A549 treated with ZK216348 at 1 μM for 4 hours (cell line): Measurements from ENCODE around the gene SRP68. TPM values are rescaled to one million over a fixed set of nuclear protein-coding genes. Genes with fewer than 3 reads are reported as not detected.

Experiments
- total RNA-seq: library from RNA; stranded (reverse); fragments of 200-300 nt; extraction: Qiagen RNA extraction; gene quantifications from 5 replicates; pipeline ENCODE4 v1.2.3, GENCODE V29; 2022; ENCODE audit warnings: low read depth

SRP68 gene
- 74.3 to 88.7 TPM (median 83.4 TPM) in 5 replicates for total RNA-seq

DNA sequence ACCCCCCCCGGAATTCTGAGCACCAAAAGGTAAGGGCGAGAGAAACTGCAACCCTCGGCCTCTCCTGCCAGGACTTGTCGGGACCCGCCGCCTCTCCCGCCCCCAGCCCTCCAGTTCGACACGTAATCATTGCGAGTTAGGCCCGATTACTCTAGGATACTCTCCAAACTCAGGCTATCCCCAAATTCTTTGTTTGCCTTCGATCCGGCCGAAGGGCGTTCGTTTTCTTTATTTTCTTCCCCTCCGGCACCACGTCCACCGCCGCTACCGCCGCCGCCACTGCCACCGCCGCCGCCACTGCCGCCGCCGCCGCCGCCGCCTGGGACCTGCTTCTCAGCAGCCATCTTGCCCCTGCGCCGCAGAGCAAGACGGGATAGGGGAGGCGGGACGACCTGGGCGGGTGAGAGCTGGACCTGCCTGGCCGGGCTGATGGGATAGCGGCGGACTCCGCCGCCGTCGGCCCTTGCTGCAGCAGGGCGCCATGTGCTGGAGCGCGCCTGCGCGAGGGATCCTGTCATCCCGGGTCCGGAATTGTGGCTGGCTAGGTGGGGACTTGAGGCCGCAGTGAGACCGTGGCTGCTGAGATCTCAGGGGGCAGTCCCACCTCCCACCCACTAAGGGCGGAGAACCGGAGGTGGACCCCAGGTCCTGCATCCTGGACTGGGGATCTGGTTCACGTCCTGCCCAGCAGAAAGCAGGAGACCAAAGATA, at the start of gene SRP68:
TSS of gene SRP68 (minus strand) at position 370 of the 711 bp plus-strand sequence. CDS start at position 344, 26 bp downstream.

DNA sequence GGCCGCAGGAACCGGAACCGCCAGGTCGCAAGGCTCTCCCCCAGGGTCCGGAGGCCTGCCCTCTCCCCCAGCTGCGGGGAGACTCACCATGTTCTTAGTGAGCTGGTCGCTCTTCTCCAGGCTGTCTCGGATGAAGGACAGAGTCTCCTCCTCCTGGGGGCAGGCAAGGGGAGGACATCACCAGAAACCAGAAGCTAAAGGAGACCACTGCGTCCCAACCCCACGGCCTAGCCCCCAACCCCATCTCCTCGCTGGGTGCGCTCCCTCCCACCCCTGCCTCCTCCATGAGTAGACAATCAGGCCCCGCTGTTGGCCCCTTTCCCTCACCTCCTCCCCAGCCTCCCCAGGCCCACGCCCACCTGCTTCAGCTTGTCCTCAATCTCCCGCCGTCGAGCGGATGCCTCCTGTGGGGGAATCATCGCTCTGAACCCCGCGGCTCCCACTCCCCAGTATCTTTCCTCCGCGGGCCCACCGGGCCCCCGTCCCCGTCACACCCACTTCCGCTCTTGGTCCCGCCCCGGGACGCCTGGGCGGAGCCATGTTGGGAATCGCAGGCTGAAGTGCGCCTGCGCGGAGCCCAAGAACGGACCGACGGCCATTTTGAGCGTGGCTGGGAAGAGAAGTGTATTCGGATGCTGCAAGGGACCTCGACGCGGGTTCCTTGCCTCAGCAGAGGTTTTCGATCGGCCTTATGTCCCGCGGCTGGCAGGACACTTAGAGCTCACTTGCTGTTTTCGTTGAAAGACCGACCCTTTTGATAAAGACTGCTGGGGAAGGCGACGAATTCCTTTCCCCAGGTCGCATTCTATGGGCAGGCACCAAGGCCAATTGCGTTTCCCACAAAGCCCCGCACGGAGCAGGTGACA, 31.2 kb upstream of the SRP68 start, which contains the start of gene EXOC7:
TSS of gene EXOC7 (minus strand) at position 514 of the 866 bp plus-strand sequence. CDS start at position 419, 95 bp downstream.

DNA sequence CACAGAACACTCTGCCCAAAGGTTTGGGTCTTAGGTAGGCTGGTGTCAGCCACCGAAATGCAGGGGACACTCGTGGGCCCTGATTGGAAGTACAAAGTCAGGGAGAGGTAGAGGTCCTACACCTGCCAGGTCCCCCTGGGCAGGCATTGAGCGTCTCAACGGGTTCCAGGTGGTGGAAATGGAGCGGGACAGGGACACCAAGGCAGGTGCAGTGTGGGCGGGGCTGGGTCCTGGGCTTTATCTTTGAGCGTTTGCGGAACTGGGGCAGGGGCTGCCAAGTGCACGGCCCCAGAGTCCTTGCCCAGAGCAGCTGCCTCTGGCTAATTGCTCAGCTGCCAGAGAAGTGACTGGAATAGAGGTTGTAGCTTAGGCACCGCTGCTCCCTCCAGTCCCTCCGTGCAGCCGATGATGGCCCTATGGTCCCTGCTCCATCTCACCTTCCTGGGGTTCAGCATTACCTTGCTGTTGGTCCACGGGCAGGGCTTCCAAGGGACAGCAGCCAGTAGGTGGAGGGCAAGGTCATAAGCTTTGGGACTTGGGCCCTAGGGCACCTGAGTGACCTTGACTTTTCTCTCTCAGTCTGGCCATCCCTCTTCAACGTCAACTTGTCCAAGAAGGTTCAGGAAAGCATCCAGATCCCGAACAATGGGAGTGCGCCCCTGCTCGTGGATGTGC, 6.7 kb upstream of the SRP68 start, which contains the start of gene ZACN:
TSS of gene ZACN (plus strand) at position 323 of the 675 bp plus-strand sequence. CDS start at position 406, 83 bp downstream.

GRCh38 chr17:76074390-76075363, 2.4 kb upstream of the SRP68 start, which contains the start of gene GALR2:
TSS of gene GALR2 (plus strand) at chr17:76074781. CDS start at chr17:76074884, 103 bp downstream.

GRCh38 chr17:76027159-76027839, 45.0 kb downstream of the SRP68 start, which contains the start of gene EVPL:
TSS of gene EVPL (minus strand) at chr17:76027306. CDS start at chr17:76027198, 108 bp downstream.

DNA sequence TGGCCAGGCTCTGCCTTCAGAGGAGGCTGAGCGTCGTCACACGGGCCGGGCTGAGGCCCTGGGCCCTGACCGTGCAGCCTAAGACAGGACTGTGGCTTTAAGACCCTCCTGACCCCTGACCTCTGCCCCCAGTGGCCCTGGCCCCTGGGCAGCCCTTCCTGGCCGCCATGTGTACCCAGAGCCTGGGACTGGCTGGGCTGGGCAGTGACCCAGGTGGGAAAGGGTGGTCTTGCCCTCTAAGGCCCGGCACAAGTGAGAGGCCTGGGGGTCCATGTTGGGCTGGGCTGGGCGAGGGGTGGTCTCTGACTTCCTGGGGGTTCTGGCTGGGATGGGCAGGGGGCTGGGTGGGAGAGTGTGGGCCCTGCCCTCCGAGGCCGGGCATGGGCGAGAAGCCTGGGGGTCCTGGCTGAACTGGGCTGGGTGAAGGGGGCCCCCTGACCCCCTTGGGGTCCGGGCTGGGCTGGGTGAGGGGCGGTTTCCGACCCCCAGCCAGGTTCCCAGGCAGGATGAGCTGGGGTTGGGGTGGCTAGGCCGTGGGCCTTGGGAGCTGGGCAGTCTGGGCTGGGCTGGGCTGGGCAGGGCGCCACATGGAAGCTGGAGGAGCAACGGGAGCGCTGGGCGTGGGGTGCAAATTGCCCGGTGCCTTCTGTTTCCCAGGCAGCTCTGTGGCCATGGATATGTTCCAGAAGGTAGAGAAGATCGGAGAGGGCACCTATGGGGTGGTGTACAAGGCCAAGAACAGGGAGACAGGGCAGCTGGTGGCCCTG, 71.4 kb downstream of the SRP68 start, which contains the start of gene CDK3:
TSS of gene CDK3 (plus strand) at position 101 of the 767 bp plus-strand sequence. CDS start at position 672, 571 bp downstream.

Other genes with a start within 250 kb of the SRP68 start
- 3.3 to 7.1 TPM (median 5.1 TPM) in 5 replicates for gene UNC13D, start 228.1 kb downstream of the SRP68 start, total RNA-seq
- gene WBP2, start 217.2 kb downstream of the SRP68 start, total RNA-seq: 87.3 to 112 TPM (median 92.7 TPM) in 5 replicates
- gene TRIM47, start 193.9 kb downstream of the SRP68 start, total RNA-seq: 117 to 177 TPM (median 163 TPM) in 5 replicates
- 25.7 to 47.8 TPM (median 39.1 TPM) in 5 replicates for gene TRIM65, start 175.6 kb downstream of the SRP68 start, total RNA-seq
- gene MRPL38, start 167.6 kb downstream of the SRP68 start, total RNA-seq: 79.6 to 127 TPM (median 121 TPM) in 5 replicates
- 3.1 to 12.6 TPM (median 8.6 TPM) in 5 replicates for gene FBF1, start 131.5 kb downstream of the SRP68 start, total RNA-seq
- gene ACOX1, start 93.4 kb downstream of the SRP68 start, total RNA-seq: 14.2 to 19.1 TPM (median 17.6 TPM) in 5 replicates
- gene TEN1, start 93.3 kb downstream of the SRP68 start, total RNA-seq: 21.2 to 29.2 TPM (median 24.2 TPM) in 5 replicates
- 3.6 to 5.9 TPM (median 5.2 TPM) in 5 replicates for gene CDK3, start 71.7 kb downstream of the SRP68 start, total RNA-seq
- 10.2 to 22.7 TPM (median 18.4 TPM) in 5 replicates for gene EVPL, start 45.2 kb downstream of the SRP68 start, total RNA-seq
- gene GALR2, start 2.3 kb upstream of the SRP68 start, total RNA-seq: 0.27 to 2.0 TPM (median 1.7 TPM) in 5 replicates
- gene ZACN, start 6.7 kb upstream of the SRP68 start, total RNA-seq: 0.18 to 0.84 TPM (median 0.26 TPM) in 5 replicates
- gene EXOC7, start 31.3 kb upstream of the SRP68 start, total RNA-seq: 54.8 to 70.2 TPM (median 67.2 TPM) in 5 replicates
- gene FOXJ1, start 68.7 kb upstream of the SRP68 start, total RNA-seq: 0.38 to 0.71 TPM (median 0.55 TPM) in 5 replicates
- gene RNF157, start 168.0 kb upstream of the SRP68 start, total RNA-seq: 8.0 to 10.1 TPM (median 8.6 TPM) in 5 replicates
- gene UBALD2, start 192.8 kb upstream of the SRP68 start, total RNA-seq: 47.5 to 118 TPM (median 102 TPM) in 5 replicates
- gene QRICH2, start 235.8 kb upstream of the SRP68 start, total RNA-seq: 0.31 to 1.5 TPM (median 1.4 TPM) in 5 replicates